GM19468 (cell line): ENCODE results near the gene SHROOM2.

Source experiments
- ATAC-seq: cut with Tn5 transposase; IDR thresholded peaks from one replicate; pipeline ENCODE4 v1.9.1; 2021; ENCODE audit warnings: mild to moderate bottlenecking, moderate library complexity, moderate number of reproducible peaks; ENCODE audit not compliant: unreplicated experiment; ENCODE audit errors: extremely low read depth

SHROOM2 gene

GRCh38 chrX:9859711-9860555 lies 73.7 kb downstream of the SHROOM2 start:
- ATAC-seq, result no peak

- no peak for ATAC-seq
Measured at GRCh38 chrX:9860826-9861225, 74.6 kb downstream of the SHROOM2 start.

GRCh38 chrX:9861711-9862110 lies 75.5 kb downstream of the SHROOM2 start:
- no peak for ATAC-seq

GRCh38 chrX:9862525-9862924 lies 76.3 kb downstream of the SHROOM2 start:
- ATAC-seq, result no peak

- no peak for ATAC-seq
Measured at GRCh38 chrX:9862953-9863352, 76.7 kb downstream of the SHROOM2 start.

GRCh38 chrX:9864011-9864410 lies 77.8 kb downstream of the SHROOM2 start:
- ATAC-seq, result no peak

GRCh38 chrX:9865804-9866472 lies 79.7 kb downstream of the SHROOM2 start:
- no peak for ATAC-seq

- no peak for ATAC-seq
Measured at GRCh38 chrX:9866633-9867032, 80.4 kb downstream of the SHROOM2 start.

GRCh38 chrX:9867226-9867625 lies 81.0 kb downstream of the SHROOM2 start:
- ATAC-seq, result no peak

- ATAC-seq, result no peak
Measured at GRCh38 chrX:9867753-9868152, 81.5 kb downstream of the SHROOM2 start.

GRCh38 chrX:9871701-9872268 lies 85.6 kb downstream of the SHROOM2 start:
- ATAC-seq, result no peak

- no peak for ATAC-seq
Measured at GRCh38 chrX:9873360-9873759, 87.1 kb downstream of the SHROOM2 start.

- ATAC-seq, result peak; percentile 84
Measured at GRCh38 chrX:9873952-9874351, 87.7 kb downstream of the SHROOM2 start.

GRCh38 chrX:9874483-9874882 lies 88.3 kb downstream of the SHROOM2 start:
- ATAC-seq, result no peak

- ATAC-seq, result no peak
Measured at GRCh38 chrX:9875801-9876200, 89.6 kb downstream of the SHROOM2 start.

- no peak for ATAC-seq
Measured at GRCh38 chrX:9876201-9876600, 90.0 kb downstream of the SHROOM2 start.

GRCh38 chrX:9878146-9878820 lies 92.1 kb downstream of the SHROOM2 start:
- no peak for ATAC-seq

- ATAC-seq, result no peak
Measured at GRCh38 chrX:9880237-9880636, 94.0 kb downstream of the SHROOM2 start.

- no peak for ATAC-seq
Measured at GRCh38 chrX:9880870-9881269, 94.6 kb downstream of the SHROOM2 start.

- no peak for ATAC-seq
Measured at GRCh38 chrX:9882669-9883446, 96.6 kb downstream of the SHROOM2 start.
